NCI-H2081 (cell line): ENCODE data around the gene PRDM8.

Source experiments
- DNase-seq, 2 experiments: peaks; one replicate each; lab custom pipeline; 2025; lab: John Stamatoyannopoulos, UW

PRDM8 gene

GRCh38 chr4:80201252-80202151 lies 4.2 kb downstream of the PRDM8 start:
- DNase-seq, result peak in 1 of 2 experiments; percentile 53

GRCh38 chr4:80202190-80202711 lies 4.9 kb downstream of the PRDM8 start:
- DNase-seq, result peak; percentile 60 to 75

- DNase-seq, result peak in 1 of 2 experiments; percentile 53
Measured at GRCh38 chr4:80202741-80203553, 5.6 kb downstream of the PRDM8 start.

- DNase-seq, result no peak
Measured at GRCh38 chr4:80204433-80205011, 7.2 kb downstream of the PRDM8 start.

- no peak for DNase-seq
Measured at GRCh38 chr4:80206111-80206510, 8.8 kb downstream of the PRDM8 start.

- no peak for DNase-seq
Measured at GRCh38 chr4:80206521-80207171, 9.3 kb downstream of the PRDM8 start.

GRCh38 chr4:80207172-80207583 lies 9.9 kb downstream of the PRDM8 start:
- DNase-seq, result no peak

GRCh38 chr4:80207664-80208063 lies 10.4 kb downstream of the PRDM8 start:
- no peak for DNase-seq

GRCh38 chr4:80208610-80209339 lies 11.5 kb downstream of the PRDM8 start:
- no peak for DNase-seq

GRCh38 chr4:80209340-80209701 lies 12.0 kb downstream of the PRDM8 start:
- no peak for DNase-seq

- no peak for DNase-seq
Measured at GRCh38 chr4:80210549-80210948, 13.2 kb downstream of the PRDM8 start.

GRCh38 chr4:80213117-80213815 lies 16.0 kb downstream of the PRDM8 start:
- DNase-seq, result no peak

GRCh38 chr4:80215449-80216052 lies 18.2 kb downstream of the PRDM8 start:
- DNase-seq, result peak in 1 of 2 experiments; percentile 48

GRCh38 chr4:80216100-80216761 lies 18.9 kb downstream of the PRDM8 start:
- no peak for DNase-seq

GRCh38 chr4:80219301-80220025 lies 22.2 kb downstream of the PRDM8 start:
- no peak for DNase-seq

GRCh38 chr4:80220711-80221110 lies 23.4 kb downstream of the PRDM8 start:
- no peak for DNase-seq

GRCh38 chr4:80221161-80221560 lies 23.9 kb downstream of the PRDM8 start:
- peak in 1 of 2 experiments; percentile 28 for DNase-seq

GRCh38 chr4:80225595-80225994 lies 28.3 kb downstream of the PRDM8 start:
- DNase-seq, result no peak

- DNase-seq, result no peak
Measured at GRCh38 chr4:80226094-80226493, 28.8 kb downstream of the PRDM8 start.
